Measurements from ENCODE around the gene HOXB4.
"Not testable (repeated sequence)": the region's sequence is repeated elsewhere in the genome, so short reads cannot be mapped to it uniquely, and the experiment has no call there.

HOXB4 gene

DNA sequence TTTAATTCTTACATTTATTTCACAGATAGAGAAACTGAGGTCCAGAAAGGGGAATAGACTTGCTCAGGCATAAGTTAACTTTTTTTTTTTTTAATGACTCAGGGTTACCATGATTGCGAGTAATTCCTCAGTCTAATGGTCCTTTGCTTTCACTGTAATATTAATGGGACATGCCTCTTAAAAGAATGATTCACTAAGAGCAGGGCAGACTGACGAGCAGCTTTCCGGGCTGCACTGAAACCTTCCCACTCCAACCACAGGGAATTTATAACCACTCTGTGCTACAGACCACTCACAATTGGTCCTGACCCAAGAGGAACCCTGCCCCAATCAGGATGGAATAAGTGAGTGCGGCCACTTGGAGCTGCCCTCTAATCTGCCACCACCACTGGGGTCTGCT is 39.0 kb downstream of the HOXB4 start:
- TF ChIP-seq, protein P1, sequence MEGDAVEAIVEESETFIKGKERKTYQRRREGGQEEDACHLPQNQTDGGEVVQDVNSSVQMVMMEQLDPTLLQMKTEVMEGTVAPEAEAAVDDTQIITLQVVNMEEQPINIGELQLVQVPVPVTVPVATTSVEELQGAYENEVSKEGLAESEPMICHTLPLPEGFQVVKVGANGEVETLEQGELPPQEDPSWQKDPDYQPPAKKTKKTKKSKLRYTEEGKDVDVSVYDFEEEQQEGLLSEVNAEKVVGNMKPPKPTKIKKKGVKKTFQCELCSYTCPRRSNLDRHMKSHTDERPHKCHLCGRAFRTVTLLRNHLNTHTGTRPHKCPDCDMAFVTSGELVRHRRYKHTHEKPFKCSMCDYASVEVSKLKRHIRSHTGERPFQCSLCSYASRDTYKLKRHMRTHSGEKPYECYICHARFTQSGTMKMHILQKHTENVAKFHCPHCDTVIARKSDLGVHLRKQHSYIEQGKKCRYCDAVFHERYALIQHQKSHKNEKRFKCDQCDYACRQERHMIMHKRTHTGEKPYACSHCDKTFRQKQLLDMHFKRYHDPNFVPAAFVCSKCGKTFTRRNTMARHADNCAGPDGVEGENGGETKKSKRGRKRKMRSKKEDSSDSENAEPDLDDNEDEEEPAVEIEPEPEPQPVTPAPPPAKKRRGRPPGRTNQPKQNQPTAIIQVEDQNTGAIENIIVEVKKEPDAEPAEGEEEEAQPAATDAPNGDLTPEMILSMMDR (conservative IDR thresholded peaks at IDR 0.05) = no peak
- no peak overlapping the region for H3K27ac ChIP-seq

DNA sequence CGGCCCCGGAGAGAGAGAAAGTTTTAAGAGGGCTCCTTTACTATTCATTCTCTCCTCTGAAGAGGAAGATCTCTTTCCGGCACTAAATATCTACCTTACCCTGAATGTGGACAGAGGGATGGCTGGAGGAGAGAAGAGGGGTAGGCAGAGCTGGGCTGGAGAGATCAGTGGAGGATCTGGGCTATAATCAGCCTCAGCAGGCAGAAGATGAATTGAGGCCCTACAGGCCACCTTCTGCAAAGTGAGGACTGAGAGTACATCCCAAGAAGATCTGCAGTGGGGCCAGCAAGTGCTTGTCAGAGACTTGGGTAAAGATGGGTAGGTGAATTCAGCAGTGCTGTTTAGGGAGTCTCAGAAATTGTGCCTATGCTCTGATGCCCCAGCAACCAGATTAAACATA is 40.8 kb downstream of the HOXB4 start:
- TF ChIP-seq, protein P1 (conservative IDR thresholded peaks at IDR 0.05) = no peak
- H3K27ac ChIP-seq = no peak overlapping the region

DNA sequence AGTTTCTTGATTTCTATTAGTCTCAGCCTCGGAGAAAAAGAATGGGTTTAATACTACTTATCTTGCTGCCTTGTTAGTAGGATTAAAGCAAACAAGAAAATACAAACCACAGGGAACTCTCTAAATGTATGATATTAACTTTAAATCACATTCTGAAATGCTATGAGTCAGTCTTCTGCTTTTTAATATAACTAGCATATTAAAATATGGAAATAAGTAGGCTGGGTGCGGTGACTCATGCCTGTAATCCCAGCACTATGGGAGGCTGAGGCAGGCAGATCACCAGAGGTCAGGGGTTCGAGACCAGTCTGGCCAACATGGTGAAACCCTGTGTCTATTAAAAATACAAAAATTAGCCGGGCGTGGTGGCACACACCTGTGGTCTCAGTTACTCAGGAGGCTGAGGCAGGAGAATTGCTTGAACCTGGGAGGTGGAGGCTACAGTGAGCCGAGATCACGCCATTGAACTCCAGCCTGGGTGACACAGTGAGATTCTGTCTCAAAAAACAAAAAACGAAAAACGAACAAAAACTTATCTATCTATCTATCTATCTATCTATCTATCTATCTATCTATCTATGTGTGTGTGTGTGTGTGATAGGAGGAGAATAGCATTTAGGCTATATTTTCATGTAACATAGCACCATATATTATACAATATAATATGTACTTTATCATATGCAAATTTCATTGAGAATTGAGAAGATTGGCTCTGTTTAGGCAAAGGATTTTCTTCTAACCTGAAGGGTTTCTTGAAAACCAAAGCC is 42.2 kb downstream of the HOXB4 start:
- not testable (repeated sequence) for H3K27ac ChIP-seq

DNA sequence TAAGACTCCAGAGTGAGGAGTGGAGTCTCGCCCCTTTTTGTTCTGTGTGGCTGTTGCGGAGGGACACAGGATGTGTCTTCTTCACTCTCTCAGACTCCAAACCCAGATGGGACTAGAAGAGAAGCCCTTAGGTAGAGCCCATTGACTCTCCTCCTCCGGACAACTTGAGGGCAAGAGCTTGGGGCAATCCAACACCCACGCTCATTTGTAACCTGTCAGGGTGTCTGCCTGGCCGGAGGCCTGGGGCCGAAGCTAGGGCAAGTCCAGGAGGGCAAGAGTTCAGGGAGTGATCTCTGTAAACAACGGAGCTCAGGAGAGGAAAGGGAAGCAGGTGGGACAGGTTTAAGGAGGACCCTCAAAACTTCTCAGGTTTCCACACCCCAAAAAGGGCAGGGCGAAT is 45.9 kb downstream of the HOXB4 start:
- TF ChIP-seq, protein P1 (conservative IDR thresholded peaks at IDR 0.05) = no peak
- H3K27ac ChIP-seq = no peak overlapping the region

DNA sequence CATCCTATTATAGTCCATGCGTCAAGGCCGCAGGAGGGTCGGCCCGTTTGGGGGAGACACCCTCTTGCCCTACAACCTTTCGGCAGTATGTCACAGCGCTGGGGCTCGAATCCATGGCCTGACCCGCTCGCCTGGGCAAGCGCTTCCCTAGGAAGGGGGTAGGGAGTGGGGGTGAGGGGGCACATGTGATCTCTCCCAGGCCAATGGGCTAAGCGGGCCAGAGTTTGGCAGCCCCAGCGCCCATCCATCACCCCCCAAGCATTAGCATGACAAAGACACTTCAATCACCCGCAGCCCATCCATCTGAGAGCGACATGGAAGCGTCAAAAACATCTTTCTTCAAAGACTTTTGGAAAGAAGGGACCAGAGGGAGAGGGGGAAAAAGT is 47.3 kb downstream of the HOXB4 start, which contains the start of gene HOXB1:
Gene HOXB1 (minus strand): TSS at position 125 of the 386 bp plus-strand sequence. CDS start 107 bp downstream, at position 18.
- TF ChIP-seq, protein P1 (conservative IDR thresholded peaks at IDR 0.05) = no peak
- no peak within 1 kb of the TSS for H3K27ac ChIP-seq

DNA sequence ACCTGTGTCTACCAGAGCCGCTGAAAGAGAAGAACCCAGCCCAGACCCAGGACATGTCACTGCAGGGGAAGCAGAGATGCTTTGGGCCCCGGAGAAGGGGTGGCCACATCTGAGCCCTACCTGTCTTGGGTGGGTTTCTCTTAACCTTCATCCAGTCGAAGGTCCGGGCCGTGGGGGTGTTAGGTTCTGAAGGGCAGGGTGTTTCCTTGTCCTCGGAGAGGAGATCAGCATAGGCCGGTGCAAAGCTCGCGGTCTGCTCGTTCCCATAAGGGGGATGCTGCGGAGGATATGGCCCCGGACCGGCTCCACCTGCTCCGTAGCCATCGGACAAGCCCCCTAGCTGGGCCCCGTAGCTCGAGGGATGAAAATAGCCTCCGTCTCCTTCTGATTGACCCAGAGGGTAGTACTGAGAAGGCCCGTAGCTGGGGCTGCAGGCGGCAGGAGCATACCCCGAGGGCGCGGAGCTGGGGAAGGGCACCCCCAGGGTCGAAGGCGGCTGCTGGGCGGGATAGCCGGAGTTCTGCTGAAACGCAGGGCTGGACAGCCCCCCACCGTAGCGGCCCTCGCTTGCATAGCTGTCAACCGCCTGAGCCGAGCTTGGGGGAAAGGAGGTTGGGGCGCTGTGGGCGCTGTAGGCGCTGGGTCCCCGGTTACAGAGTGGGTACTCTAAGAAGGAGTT is 47.8 kb downstream of the HOXB4 start:
- no peak overlapping the region for H3K27ac ChIP-seq
- TF ChIP-seq, protein P1 (conservative IDR thresholded peaks at IDR 0.05) = no peak

DNA sequence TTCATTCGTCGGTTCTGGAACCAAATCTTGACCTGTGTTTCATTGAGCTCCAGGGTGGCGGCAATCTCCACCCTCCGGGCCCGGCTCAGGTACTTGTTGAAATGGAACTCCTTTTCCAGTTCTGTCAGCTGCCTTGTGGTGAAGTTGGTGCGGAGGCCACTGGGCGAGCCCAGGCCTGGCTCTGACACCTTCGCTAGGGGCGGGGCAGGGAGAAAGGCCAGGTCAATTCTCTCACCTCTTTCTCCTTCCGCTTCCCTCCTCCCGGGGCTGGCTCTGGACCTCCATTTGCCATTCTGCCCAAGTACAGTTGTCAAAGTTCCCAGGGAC is 48.5 kb downstream of the HOXB4 start:
- TF ChIP-seq, protein P1 (conservative IDR thresholded peaks at IDR 0.05) = no peak
- H3K27ac ChIP-seq = no peak overlapping the region
